ENCODE results near the gene TMTC2.

Gene TMTC2

DNA sequence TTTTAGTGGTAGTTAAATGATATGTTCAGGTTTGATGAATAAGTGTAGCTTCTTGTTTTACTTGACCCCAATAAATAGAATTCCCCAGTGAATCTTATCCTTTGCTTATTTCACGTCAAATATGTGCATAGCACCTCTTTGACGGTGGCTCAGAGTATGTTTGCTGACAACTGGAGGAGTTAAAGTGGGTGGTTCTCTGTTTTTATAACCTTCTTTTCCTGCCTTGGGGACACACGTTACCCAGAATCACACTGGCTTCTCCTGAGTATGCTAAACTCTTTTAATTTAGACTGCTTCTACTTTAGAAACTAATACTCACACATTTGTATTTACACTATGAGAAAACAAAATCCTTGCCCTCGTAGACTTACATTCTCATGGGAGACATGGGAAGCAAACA, 62.3 kb downstream of the TMTC2 start:
- no peak overlapping the region for H3K4me3 ChIP-seq (ENCODE audit: low read depth, low read length)
- no peaks in the 10 kb centered on the region for H3K9me3 ChIP-seq (ENCODE audit: control insufficient read depth, insufficient read depth, low read depth, low read length)
- no peak overlapping the region for H3K27ac ChIP-seq (ENCODE audit: extremely low read depth, low read depth, low read length)
- POLR2A ChIA-PET: no interaction called here
- TF ChIP-seq ZBTB7A (tag by site-specific recombination; IDR thresholded peaks at IDR 0.05; ENCODE audit: low read depth): no peak
- TF ChIP-seq EGR2 (tag by site-specific recombination; IDR thresholded peaks at IDR 0.05; ENCODE audit: low read depth): 0 out of 2 replicates have a peak, but pooled peaks have one; percentile 7
- no peaks in the 10 kb centered on the region for H3K36me3 ChIP-seq (ENCODE audit: control insufficient read depth in 2 of 2, insufficient read depth in 1 of 2, low read length in 2 of 2)
- CTCF ChIA-PET: no interaction called here
- peaks cover 9% of the 10 kb centered on the region for H3K4me1 ChIP-seq (ENCODE audit: control insufficient read depth, insufficient read depth, low read length)

DNA sequence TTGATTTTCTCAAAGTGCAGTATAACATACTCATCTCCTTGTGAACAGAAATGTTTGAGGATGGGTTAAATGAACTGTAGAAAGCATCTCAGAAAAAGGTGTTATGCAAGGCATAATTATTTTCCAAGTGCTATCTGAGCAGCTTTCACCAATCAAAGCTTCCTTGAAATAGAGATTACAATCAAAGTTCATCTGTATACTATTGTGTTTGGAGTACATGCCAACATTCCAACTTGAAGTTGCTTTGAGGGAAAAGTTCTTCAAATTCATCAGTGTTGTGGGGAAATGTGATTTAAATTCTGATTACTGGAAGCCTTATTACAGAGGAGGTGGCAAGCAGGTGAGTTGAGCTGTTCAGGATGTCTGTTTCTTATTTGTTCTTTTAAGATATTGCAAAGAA, 68.2 kb downstream of the TMTC2 start:
- no peaks in the 10 kb centered on the region for H3K9me3 ChIP-seq (ENCODE audit: control insufficient read depth, insufficient read depth, low read depth, low read length)
- peaks cover 22% of the 10 kb centered on the region for H3K4me1 ChIP-seq (ENCODE audit: control insufficient read depth, insufficient read depth, low read length)
- no peak overlapping the region for H3K4me3 ChIP-seq (ENCODE audit: low read depth, low read length)
- H3K27ac ChIP-seq (ENCODE audit: extremely low read depth, low read depth, low read length): no peak overlapping the region
- POLR2A ChIA-PET: no interaction called here
- CTCF ChIA-PET: interaction anchor here (0.6 to 2.0 kb wide), 2 partner anchors 32 to 69 kb away, joined by 3 to 8 read pairs; partner anchors contain the start of gene TMTC2
- H3K36me3 ChIP-seq (ENCODE audit: control insufficient read depth in 2 of 2, insufficient read depth in 1 of 2, low read length in 2 of 2): no peaks in the 10 kb centered on the region
- peak; percentile 75; the same call in 1 of the 2 replicates for TF ChIP-seq ZNF664 (tag by site-specific recombination; IDR thresholded peaks at IDR 0.05)
- TF ChIP-seq, protein P1, sequence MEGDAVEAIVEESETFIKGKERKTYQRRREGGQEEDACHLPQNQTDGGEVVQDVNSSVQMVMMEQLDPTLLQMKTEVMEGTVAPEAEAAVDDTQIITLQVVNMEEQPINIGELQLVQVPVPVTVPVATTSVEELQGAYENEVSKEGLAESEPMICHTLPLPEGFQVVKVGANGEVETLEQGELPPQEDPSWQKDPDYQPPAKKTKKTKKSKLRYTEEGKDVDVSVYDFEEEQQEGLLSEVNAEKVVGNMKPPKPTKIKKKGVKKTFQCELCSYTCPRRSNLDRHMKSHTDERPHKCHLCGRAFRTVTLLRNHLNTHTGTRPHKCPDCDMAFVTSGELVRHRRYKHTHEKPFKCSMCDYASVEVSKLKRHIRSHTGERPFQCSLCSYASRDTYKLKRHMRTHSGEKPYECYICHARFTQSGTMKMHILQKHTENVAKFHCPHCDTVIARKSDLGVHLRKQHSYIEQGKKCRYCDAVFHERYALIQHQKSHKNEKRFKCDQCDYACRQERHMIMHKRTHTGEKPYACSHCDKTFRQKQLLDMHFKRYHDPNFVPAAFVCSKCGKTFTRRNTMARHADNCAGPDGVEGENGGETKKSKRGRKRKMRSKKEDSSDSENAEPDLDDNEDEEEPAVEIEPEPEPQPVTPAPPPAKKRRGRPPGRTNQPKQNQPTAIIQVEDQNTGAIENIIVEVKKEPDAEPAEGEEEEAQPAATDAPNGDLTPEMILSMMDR (tag by site-specific recombination; IDR thresholded peaks at IDR 0.05): no peak

DNA sequence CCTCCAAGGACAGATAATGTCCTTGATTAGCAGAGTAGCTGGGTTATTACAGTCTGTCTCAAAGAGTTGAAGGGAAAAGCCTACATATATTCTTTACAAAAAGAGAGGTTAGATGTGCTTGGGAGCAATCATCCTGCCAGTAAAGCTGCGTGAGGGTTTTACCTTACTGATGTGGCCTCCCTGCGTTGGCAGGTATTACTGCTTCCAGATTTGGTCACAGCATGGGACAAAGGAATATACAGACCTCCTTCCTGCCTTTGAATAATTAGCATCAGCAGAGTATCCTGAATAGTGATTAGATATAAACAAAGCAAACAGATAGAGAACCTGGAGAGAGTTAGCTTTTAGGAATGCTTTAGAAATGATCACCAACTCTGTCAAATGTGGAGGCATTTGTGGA, 69.6 kb downstream of the TMTC2 start:
- Histone ChIP-seq H3K27ac (ENCODE audit: extremely low read depth, low read depth, low read length) (no peak overlapping the region), H3K9me3 (ENCODE audit: control insufficient read depth, insufficient read depth, low read depth, low read length) (no peaks in the 10 kb centered on the region), H3K4me3 (ENCODE audit: low read depth, low read length) (no peak overlapping the region), H3K36me3 (ENCODE audit: control insufficient read depth in 2 of 2, insufficient read depth in 1 of 2, low read length in 2 of 2) (no peaks in the 10 kb centered on the region), H3K4me1 (ENCODE audit: control insufficient read depth, insufficient read depth, low read length) (peaks cover 26% of the 10 kb centered on the region)
- POLR2A ChIA-PET: no interaction called here
- CTCF ChIA-PET: interaction anchor here (0.6 to 2.0 kb wide), 3 partner anchors 11 to 318 kb away, joined by 3 to 8 read pairs (median 4); partner anchors contain the start of gene TMTC2
- TF ChIP-seq ZIC2 (tag by site-specific recombination; IDR thresholded peaks at IDR 0.05): no peak
- no peak for TF ChIP-seq ZNF843 (tag by site-specific recombination; IDR thresholded peaks at IDR 0.05)
- TF ChIP-seq ZNF211 (tag by site-specific recombination; IDR thresholded peaks at IDR 0.05; ENCODE audit: low read depth): no peak
- no peak for TF ChIP-seq ZNF768 (tag by site-specific recombination; IDR thresholded peaks at IDR 0.05)
- TF ChIP-seq ZNF837 (tag by site-specific recombination; IDR thresholded peaks at IDR 0.05): no peak
- no peak for TF ChIP-seq ZNF366 (tag by site-specific recombination; conservative IDR thresholded peaks at IDR 0.05)
- no peak for TF ChIP-seq ZNF629 (tag by site-specific recombination; IDR thresholded peaks at IDR 0.05)
- TF ChIP-seq, protein P2, sequence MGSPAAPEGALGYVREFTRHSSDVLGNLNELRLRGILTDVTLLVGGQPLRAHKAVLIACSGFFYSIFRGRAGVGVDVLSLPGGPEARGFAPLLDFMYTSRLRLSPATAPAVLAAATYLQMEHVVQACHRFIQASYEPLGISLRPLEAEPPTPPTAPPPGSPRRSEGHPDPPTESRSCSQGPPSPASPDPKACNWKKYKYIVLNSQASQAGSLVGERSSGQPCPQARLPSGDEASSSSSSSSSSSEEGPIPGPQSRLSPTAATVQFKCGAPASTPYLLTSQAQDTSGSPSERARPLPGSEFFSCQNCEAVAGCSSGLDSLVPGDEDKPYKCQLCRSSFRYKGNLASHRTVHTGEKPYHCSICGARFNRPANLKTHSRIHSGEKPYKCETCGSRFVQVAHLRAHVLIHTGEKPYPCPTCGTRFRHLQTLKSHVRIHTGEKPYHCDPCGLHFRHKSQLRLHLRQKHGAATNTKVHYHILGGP (tag by site-specific recombination; IDR thresholded peaks at IDR 0.05): no peak
- TF ChIP-seq GLI4 (tag by site-specific recombination; IDR thresholded peaks at IDR 0.05): no peak
- no peak for TF ChIP-seq IKZF3 (tag by site-specific recombination; IDR thresholded peaks at IDR 0.05)
- TF ChIP-seq ZNF426 (tag by site-specific recombination; IDR thresholded peaks at IDR 0.05): no peak
- no peak for TF ChIP-seq KLF1 (tag by site-specific recombination; IDR thresholded peaks at IDR 0.05)
- no peak for TF ChIP-seq ZSCAN23 (tag by site-specific recombination; IDR thresholded peaks at IDR 0.05)
- TF ChIP-seq ZNF558 (tag by site-specific recombination; IDR thresholded peaks at IDR 0.05): no peak
- no peak for TF ChIP-seq SETDB1 (IDR thresholded peaks at IDR 0.05; ENCODE audit: insufficient read length, low read length)
- no peak for TF ChIP-seq ZNF169 (tag by site-specific recombination; IDR thresholded peaks at IDR 0.05)
- no peak for TF ChIP-seq ZNF610 (tag by site-specific recombination; IDR thresholded peaks at IDR 0.05; ENCODE audit: borderline replicate concordance)
- TF ChIP-seq ZNF600 (tag by site-specific recombination; IDR thresholded peaks at IDR 0.05): no peak
- no peak for TF ChIP-seq ZNF133 (tag by site-specific recombination; IDR thresholded peaks at IDR 0.05)
